ENCODE data around the gene NFKB1. TPM values are rescaled to one million over a fixed set of nuclear protein-coding genes. Genes with fewer than 3 reads are reported as not detected.
"Not testable (repeated sequence)": the region's sequence is repeated elsewhere in the genome, so short reads cannot be mapped to it uniquely, and the experiment has no call there.

Gene NFKB1
- total RNA-seq, 1 donor from 2014 or later, result 13.0 TPM

GRCh38 chr4:102598086-102598761, 97.1 kb downstream of the NFKB1 start:
- DNase-seq (ENCODE audit: low spot score), result peak; percentile 70

- DNase-seq (ENCODE audit: low spot score), result no peak
These were observed 97.7 kb downstream of the NFKB1 start for GRCh38 chr4:102598762-102599374.

- peak; percentile 56 for DNase-seq (ENCODE audit: low spot score)
These were observed 98.3 kb downstream of the NFKB1 start for GRCh38 chr4:102599455-102599854.

GRCh38 chr4:102599886-102600285, 98.7 kb downstream of the NFKB1 start:
- peak; percentile 27 for DNase-seq (ENCODE audit: low spot score)

- DNase-seq (ENCODE audit: low spot score), result no peak
These were observed 99.5 kb downstream of the NFKB1 start for GRCh38 chr4:102600689-102601088.

- no peak for DNase-seq (ENCODE audit: low spot score)
These were observed 100.5 kb downstream of the NFKB1 start for GRCh38 chr4:102601586-102602227.

- no peak for DNase-seq (ENCODE audit: low spot score)
These were observed 103.2 kb downstream of the NFKB1 start for GRCh38 chr4:102604222-102604940.

- no peak for DNase-seq (ENCODE audit: low spot score)
These were observed 105.1 kb downstream of the NFKB1 start for GRCh38 chr4:102606261-102606660.

GRCh38 chr4:102606846-102607450, 105.8 kb downstream of the NFKB1 start:
- no peak for DNase-seq (ENCODE audit: low spot score)

- no peak for DNase-seq (ENCODE audit: low spot score)
These were observed 107.0 kb downstream of the NFKB1 start for GRCh38 chr4:102608190-102608589.

- no peak for DNase-seq (ENCODE audit: low spot score)
These were observed 108.8 kb downstream of the NFKB1 start for GRCh38 chr4:102610007-102610406.

- DNase-seq (ENCODE audit: low spot score), result no peak
These were observed 109.3 kb downstream of the NFKB1 start for GRCh38 chr4:102610476-102610875.

- DNase-seq (ENCODE audit: low spot score), result no peak
These were observed 111.1 kb downstream of the NFKB1 start for GRCh38 chr4:102612210-102612609.

- peak; percentile 9 for DNase-seq (ENCODE audit: low spot score)
These were observed 111.7 kb downstream of the NFKB1 start for GRCh38 chr4:102612824-102613366.

GRCh38 chr4:102614801-102615200, 113.6 kb downstream of the NFKB1 start:
- DNase-seq (ENCODE audit: low spot score), result no peak

- DNase-seq (ENCODE audit: low spot score), result no peak
These were observed 115.5 kb downstream of the NFKB1 start for GRCh38 chr4:102616636-102617035.

GRCh38 chr4:102619021-102619420, 117.9 kb downstream of the NFKB1 start:
- DNase-seq (ENCODE audit: low spot score), result not testable (repeated sequence)

- not testable (repeated sequence) for DNase-seq (ENCODE audit: low spot score)
These were observed 118.8 kb downstream of the NFKB1 start for GRCh38 chr4:102619776-102620631.

GRCh38 chr4:102620697-102621497, 119.7 kb downstream of the NFKB1 start:
- DNase-seq (ENCODE audit: low spot score), result peak; percentile 84

GRCh38 chr4:102623622-102624021, 122.5 kb downstream of the NFKB1 start:
- DNase-seq (ENCODE audit: low spot score), result peak; percentile 35

All from umbilical cord (tissue), 2 donors.